H1 (cell line): Measurements from ENCODE around the gene TMEM82. TPM values are rescaled to one million over a fixed set of nuclear protein-coding genes. Genes with fewer than 3 reads are reported as not detected.

Source experiments
- CTCF ChIA-PET: fragments of 300-600 bp; sonication (Branson Sonifier 250); formaldehyde crosslinking; loops from one replicate; lab custom pipeline; 2021; ENCODE audit not compliant: partially characterized antibody; lab: Charles Lee
- POLR2A ChIA-PET: fragments of 300-600 bp; sonication (Branson Sonifier 250); formaldehyde crosslinking; loops from one replicate; lab custom pipeline; 2021; ENCODE audit warnings: inconsistent platforms; ENCODE audit not compliant: partially characterized antibody; lab: Charles Lee
- DNase-seq, 2 experiments: peaks; one replicate each; pipeline versions ENCODE4 v3.0.0 to v3.0.0-alpha.2; 2010 to 2022; ENCODE audit warnings: low spot score in 2 of 2, low read depth in 1 of 2, mixed read lengths in 1 of 2
- FAIRE-seq: peaks from 2 replicates; lab custom pipeline; 2011; peaks lifted over from hg19 to GRCh38; lab: Jason Lieb, UNC
- H2AFZ ChIP-seq: 2 replicates; pipeline ENCODE4 v1.8.1; 2012; ENCODE audit warnings: low read length, inconsistent platforms
- H2AK5ac ChIP-seq: 2 replicates; pipeline ENCODE4 v1.6.1; 2013; ENCODE audit warnings: low read depth, low read length
- H2BK120ac ChIP-seq: replicated peaks from 2 replicates; pipeline ENCODE3; 2013; ENCODE audit warnings: low read depth, low read length, inconsistent platforms
- H2BK12ac ChIP-seq: 2 replicates; pipeline ENCODE4 v1.6.1; 2013; ENCODE audit warnings: low read depth, low read length
- H2BK15ac ChIP-seq: 2 replicates; pipeline ENCODE4 v1.6.1; 2013; ENCODE audit warnings: low read length
- H2BK20ac ChIP-seq: 2 replicates; pipeline ENCODE4 v1.6.1; 2013; ENCODE audit warnings: low read length
- H2BK5ac ChIP-seq: 2 replicates; pipeline ENCODE4 v1.6.1; 2013; ENCODE audit warnings: low read depth, low read length
- H3K14ac ChIP-seq: 2 replicates; pipeline ENCODE4 v1.6.1; 2013; ENCODE audit warnings: inconsistent platforms; ENCODE audit not compliant: insufficient read length
- H3K18ac ChIP-seq: 2 replicates; pipeline ENCODE4 v1.6.1; 2013; ENCODE audit warnings: low read length; ENCODE audit errors: extremely low read depth
- H3K23ac ChIP-seq: 2 replicates; pipeline ENCODE4 v1.6.1; 2013; ENCODE audit warnings: inconsistent platforms; ENCODE audit not compliant: insufficient read length
- H3K23me2 ChIP-seq: 2 replicates; pipeline ENCODE4 v1.6.1; 2013; ENCODE audit warnings: low read depth, low read length
- H3K27ac ChIP-seq: 2 replicates; pipeline ENCODE4 v1.6.1; 2011; ENCODE audit warnings: low read depth, low read length, inconsistent platforms
- H3K27me3 ChIP-seq, 4 experiments: replicated peaks in 1 of 4; 1 replicate in 1 of 4; 2 replicates in 3 of 4; pipeline versions ENCODE4 v1.6.1 to v1.8.1; 2011 to 2013; ENCODE audit warnings: low read length in 3 of 4, mild to moderate bottlenecking in 3 of 4, inconsistent platforms in 2 of 4, mixed read lengths in 2 of 4, moderate library complexity in 1 of 4; ENCODE audit not compliant: control insufficient read depth in 3 of 4, insufficient read depth in 3 of 4; ENCODE audit errors: extremely low read depth in 1 of 4
- H3K36me3 ChIP-seq, 4 experiments: 2 replicates each; pipeline versions ENCODE4 v1.6.1 to v1.8.1; 2011 to 2013; ENCODE audit warnings: mild to moderate bottlenecking in 4 of 4, low read length in 3 of 4, moderate library complexity in 2 of 4, control low read depth in 1 of 4, inconsistent platforms in 1 of 4; ENCODE audit not compliant: insufficient read depth in 4 of 4, control insufficient read depth in 2 of 4
- H3K4ac ChIP-seq: replicated peaks from 2 replicates; pipeline ENCODE3; 2013; ENCODE audit warnings: low read length, low read depth, mixed read lengths, inconsistent platforms; ENCODE audit not compliant: insufficient read length
- H3K4me1 ChIP-seq, 4 experiments: replicated peaks in 1 of 4; 1 replicate in 1 of 4; 2 replicates in 3 of 4; pipeline versions ENCODE4 v1.6.1 to v1.8.1; 2011 to 2013; ENCODE audit warnings: low read length in 3 of 4, inconsistent platforms in 2 of 4, mixed read lengths in 1 of 4; ENCODE audit not compliant: insufficient read depth in 4 of 4, control insufficient read depth in 3 of 4
- H3K4me2 ChIP-seq, 2 experiments: 2 replicates each; pipeline versions ENCODE4 v1.6.1 to v1.8.1; 2011 to 2013; ENCODE audit warnings: low read depth in 2 of 2, low read length in 2 of 2, control low read depth in 1 of 2, inconsistent platforms in 1 of 2, mild to moderate bottlenecking in 1 of 2; ENCODE audit not compliant: insufficient read depth in 1 of 2
- H3K4me3 ChIP-seq, 4 experiments: fragments of 200-600, 300-600 bp in 1 of 4; sonication (generic), shearing (Covaris generic), sonication (Bioruptor Twin) in 1 of 4; 2 replicates each; pipeline versions ENCODE4 v1.5.1 to v1.8.1; 2011 to 2016; ENCODE audit warnings: low read length in 4 of 4, low read depth in 3 of 4, control low read depth in 2 of 4, inconsistent platforms in 2 of 4, mild to moderate bottlenecking in 2 of 4, mixed read lengths in 1 of 4, moderate library complexity in 1 of 4; ENCODE audit not compliant: insufficient read depth in 2 of 4; ENCODE audit errors: extremely low read depth in 1 of 4
- H3K56ac ChIP-seq: replicated peaks from 2 replicates; pipeline ENCODE3; 2013; ENCODE audit warnings: low read depth, mild to moderate bottlenecking, mixed read lengths, low read length, inconsistent platforms; ENCODE audit not compliant: insufficient read length
- H3K79me1 ChIP-seq: 2 replicates; pipeline ENCODE4 v1.6.1; 2013; ENCODE audit warnings: low read depth, low read length, control low read depth
- H3K79me2 ChIP-seq, 2 experiments: 2 replicates each; pipeline versions ENCODE4 v1.6.1 to v1.8.1; 2012 to 2013; ENCODE audit warnings: low read length in 2 of 2, mild to moderate bottlenecking in 2 of 2, inconsistent platforms in 1 of 2; ENCODE audit not compliant: insufficient read depth in 2 of 2, control insufficient read depth in 1 of 2
- H3K9ac ChIP-seq, 4 experiments: replicated peaks in 1 of 4; 1 replicate in 1 of 4; 2 replicates in 3 of 4; pipeline versions ENCODE4 v1.6.1 to v1.8.1; 2011 to 2013; ENCODE audit warnings: low read depth in 3 of 4, low read length in 3 of 4, control low read depth in 2 of 4, mild to moderate bottlenecking in 2 of 4, moderate library complexity in 2 of 4, inconsistent platforms in 1 of 4; ENCODE audit errors: extremely low read depth in 1 of 4
- H3K9me3 ChIP-seq, 2 experiments: 2 replicates each; pipeline versions ENCODE4 v1.6.1 to v1.8.1; 2012 to 2013; ENCODE audit warnings: mild to moderate bottlenecking in 2 of 2, moderate library complexity in 2 of 2, control low read depth in 1 of 2, inconsistent platforms in 1 of 2, low read depth in 1 of 2, low read length in 1 of 2, mixed read lengths in 1 of 2; ENCODE audit not compliant: insufficient read depth in 2 of 2
- H4K20me1 ChIP-seq, 2 experiments: replicated peaks in 1 of 2; 2 replicates each; pipeline versions ENCODE3 to v1.8.1; 2011 to 2013; ENCODE audit warnings: inconsistent platforms in 2 of 2, low read length in 2 of 2, mild to moderate bottlenecking in 1 of 2; ENCODE audit not compliant: insufficient read depth in 2 of 2, control insufficient read depth in 1 of 2
- H4K5ac ChIP-seq: 2 replicates; pipeline ENCODE4 v1.6.1; 2013; ENCODE audit warnings: low read length, low read depth, mixed read lengths, inconsistent platforms; ENCODE audit not compliant: insufficient read length
- H4K8ac ChIP-seq: 2 replicates; pipeline ENCODE4 v1.8.0; 2013; ENCODE audit warnings: mild to moderate bottlenecking, moderate library complexity, low read length, inconsistent platforms; ENCODE audit not compliant: insufficient read depth; ENCODE audit errors: extremely low read depth
- H4K91ac ChIP-seq: replicated peaks from 2 replicates; pipeline ENCODE3; 2013; ENCODE audit warnings: low read length, mixed read lengths, inconsistent platforms; ENCODE audit not compliant: insufficient read length
- CBX5 ChIP-seq: fragments of 300-800, 300-1000 bp; sonication (generic); IDR thresholded peaks from 2 replicates; pipeline ENCODE4 v1.7.1; 2016; ENCODE audit warnings: antibody characterized with exemption, low read length, low read depth
- CHD1 ChIP-seq: IDR thresholded peaks from 2 replicates; pipeline ENCODE4 v1.6.1; 2012; ENCODE audit warnings: low read depth, low read length, improper control_type of control experiment
- EGR1 ChIP-seq: IDR thresholded peaks from 2 replicates; pipeline ENCODE4 v1.6.1; 2011; ENCODE audit warnings: low read depth, low read length, borderline replicate concordance
- POLR2A ChIP-seq, 2 experiments: IDR thresholded peaks; 1 replicate in 1 of 2; 2 replicates in 1 of 2; pipeline ENCODE4 v1.6.1; 2011; ENCODE audit warnings: low read depth in 2 of 2, low read length in 2 of 2, mild to moderate bottlenecking in 2 of 2; ENCODE audit errors: control extremely low read depth in 1 of 2
- POU5F1 ChIP-seq: IDR thresholded peaks from 2 replicates; pipeline ENCODE4 v1.6.1; 2011; ENCODE audit warnings: low read depth, mild to moderate bottlenecking, low read length, moderate library complexity
- SRF ChIP-seq: IDR thresholded peaks from 2 replicates; pipeline ENCODE4 v1.6.1; 2011; ENCODE audit warnings: mild to moderate bottlenecking, low read depth, low read length, moderate library complexity
- TAF1 ChIP-seq: IDR thresholded peaks from 2 replicates; pipeline ENCODE4 v1.6.1; 2011; ENCODE audit warnings: mild to moderate bottlenecking, low read depth, low read length
- WGBS, 2 experiments: shearing (Covaris generic) in 1 of 2; methylation state at CpG; one replicate each; pipeline versions ENCODE4 v1.1.6 to v1.1.7; 2013 to 2015; ENCODE audit warnings: low lambda C conversion rate in 2 of 2, mixed read lengths in 2 of 2, inconsistent platforms in 1 of 2, low coverage in 1 of 2, missing lambda C conversion rate in 1 of 2; ENCODE audit not compliant: insufficient replicate concordance in 2 of 2, insufficient coverage in 1 of 2, insufficient read length in 1 of 2; ENCODE audit errors: extremely low coverage in 1 of 2, missing lambda C conversion rate in 1 of 2; 5-methylcytosine and 5-hydroxymethylcytosine counted together
- polyA plus RNA-seq, 7 experiments: library from polyadenylated mRNA; depleted of rRNA in 3 of 7; stranded (reverse) in 5 of 7; unstranded in 2 of 7; fragments of >200 nt in 5 of 7; fragments of 200-250 nt in 2 of 7; gene quantifications; 1 replicate in 5 of 7; 2 replicates in 1 of 7; 4 replicates in 1 of 7; pipeline versions ENCODE4 v1.2.1 to v1.2.3, GENCODE V29; 2011 to 2013; ENCODE audit warnings: missing spikeins in 2 of 7, mixed read lengths in 2 of 7
- total RNA-seq: library from RNA; stranded (reverse); fragmentation: NEBNext Ultra II Directional; extraction: Animal tissue kit (Norgen Biotek cat#: 25700); gene quantifications from 2 replicates; pipeline ENCODE4 v1.2.1, GENCODE V29; 2021

The TMEM82 gene
- total and polyA plus RNA-seq, 2 of the 8 experiments (the other 6 are each of a cell fraction or from before 2014, with no cell fraction given) = 0.32 to 2.1 TPM

GRCh38 chr1:15758343-15758931, 16.1 kb downstream of the TMEM82 start, which contains the start of gene FBLIM1:
FBLIM1 (plus strand) TSS chr1:15758795; CDS start chr1:15764984, 6,189 bp downstream.
- H3K4me2 ChIP-seq = peak within 1 kb of the TSS; percentile 80 to 92
- peaks cover 0 to 41% of the 10 kb centered on the region in 2 experiments; a peak in 2 of 4 replicates for H3K79me2 ChIP-seq
- peaks cover 5 to 9% of the 10 kb centered on the region in 2 experiments for H4K20me1 ChIP-seq
- CTCF ChIA-PET = interaction anchor here (1.3 to 2.2 kb wide), 2 partner anchors 17 to 20 kb away, joined by 3 to 11 read pairs; no protein-coding TSS in a partner anchor
- peak within 1 kb of the TSS; percentile 16 for H2BK120ac ChIP-seq
- H3K36me3 ChIP-seq = no peaks in the 10 kb centered on the region
- FAIRE-seq (no peak), DNase-seq (peak in 1 of 2 experiments; percentile 79)
- no peak within 1 kb of the TSS for H3K23ac ChIP-seq
- H2AFZ ChIP-seq = no peak within 1 kb of the TSS; the same call in 1 of the 2 replicates
- peaks cover 14 to 37% (median 30%) of the 10 kb centered on the region in 4 experiments for H3K4me1 ChIP-seq
- peaks cover 11% of the 10 kb centered on the region for H3K79me1 ChIP-seq
- no peaks in the 10 kb centered on the region for H3K9me3 ChIP-seq
- peak within 1 kb of the TSS; percentile 22 for H4K91ac ChIP-seq
- H3K27me3 ChIP-seq = no peaks in the 10 kb centered on the region
- H2BK20ac ChIP-seq = 0 out of 2 replicates have a peak within 1 kb of the TSS, but pooled peaks have one; percentile 76
- POLR2A ChIA-PET = interaction anchor here (0.6 to 2.8 kb wide), 8 partner anchors 9 to 207 kb away, joined by 3 to 14 read pairs (median 4); no protein-coding TSS in a partner anchor
- no peak within 1 kb of the TSS for H2AK5ac ChIP-seq
- H3K4ac ChIP-seq = peak within 1 kb of the TSS; percentile 57
- H4K8ac ChIP-seq = peak within 1 kb of the TSS; percentile 77
- H4K5ac ChIP-seq = peak within 1 kb of the TSS; percentile 86
- H3K18ac ChIP-seq = peak within 1 kb of the TSS; percentile 72
- H3K27ac ChIP-seq = peak within 1 kb of the TSS; percentile 68
- 0 out of 2 replicates have a peak within 1 kb of the TSS, but pooled peaks have one; percentile 90 for H2BK15ac ChIP-seq
- H3K23me2 ChIP-seq = peaks cover 10% of the 10 kb centered on the region; the same call in 1 of the 2 replicates
- TF ChIP-seq TAF1 (0 out of 2 replicates have a peak, but pooled peaks have one; percentile 25), SRF (peak; percentile 70; the same call in 1 of the 2 replicates), CBX5 (no peak), POLR2A (IDR thresholded peaks at IDR 0.05; ENCODE audit: control extremely low read depth in 1 of 2, low read depth in 2 of 2, low read length in 2 of 2) (peak in 1 of 2 experiments; percentile 49; a peak in 1 of 3 replicates), EGR1 (no peak), CHD1 (no peak), POU5F1 (no peak)
- peak within 1 kb of the TSS; percentile 60; the same call in 1 of the 2 replicates for H2BK5ac ChIP-seq
- peak within 1 kb of the TSS; percentile 70 to 81 (median 79) for H3K9ac ChIP-seq
- peak within 1 kb of the TSS; percentile 77; the same call in 1 of the 2 replicates for H2BK12ac ChIP-seq
- no peak within 1 kb of the TSS for H3K14ac ChIP-seq
- peak within 1 kb of the TSS; percentile 68 to 97 (median 84) for H3K4me3 ChIP-seq
- H3K56ac ChIP-seq = peak within 1 kb of the TSS; percentile 74
- 0% methylated on average over 4 of the region's 58 CpGs; no CpG with 5 or more reads in 1 of the 2 experiments for WGBS, 2 experiments
